WTC11 (cell line): ENCODE results near the gene HSFX3.

Source experiments
- ATF2 ChIP-seq: sonication (generic); formaldehyde crosslinking; IDR thresholded peaks from 2 replicates; pipeline ENCODE4 v1.8.1; 2022; ENCODE audit warnings: low read depth, missing genetic modification reagents, borderline replicate concordance
- ATF3 ChIP-seq: sonication (generic); formaldehyde crosslinking; conservative IDR thresholded peaks from 2 replicates; pipeline ENCODE4 v1.8.1; 2022; ENCODE audit warnings: mild to moderate bottlenecking, missing genetic modification reagents
- CTCF ChIP-seq: fragments of 200-600 bp; IDR thresholded peaks from 2 replicates; pipeline ENCODE4 v1.8.0; 2022; ENCODE audit warnings: antibody characterized with exemption
- E2F5 ChIP-seq: sonication (generic); formaldehyde crosslinking; IDR thresholded peaks from 2 replicates; pipeline ENCODE4 v1.8.1; 2022; ENCODE audit warnings: mild to moderate bottlenecking, moderate library complexity, missing genetic modification reagents
- FOXP4 ChIP-seq: sonication (generic); formaldehyde crosslinking; IDR thresholded peaks from 2 replicates; pipeline ENCODE4 v1.8.0; 2022; ENCODE audit warnings: mild to moderate bottlenecking, missing genetic modification reagents
- MAX ChIP-seq: sonication (generic); formaldehyde crosslinking; IDR thresholded peaks from 2 replicates; pipeline ENCODE4 v1.8.0; 2022; ENCODE audit warnings: mild to moderate bottlenecking, missing genetic modification reagents
- MXD4 ChIP-seq: fragments of 250-450 bp; sonication (Bioruptor Pico); IDR thresholded peaks from 2 replicates; pipeline ENCODE4 v1.8.0; 2021; ENCODE audit warnings: mild to moderate bottlenecking, moderate library complexity, borderline replicate concordance
- MYBL2 ChIP-seq: sonication (generic); formaldehyde crosslinking; IDR thresholded peaks from 2 replicates; pipeline ENCODE4 v1.8.1; 2023; ENCODE audit warnings: mild to moderate bottlenecking, moderate library complexity, missing genetic modification reagents
- NR2C2 ChIP-seq: sonication (generic); formaldehyde crosslinking; IDR thresholded peaks from 2 replicates; pipeline ENCODE4 v1.8.0; 2022; ENCODE audit warnings: mild to moderate bottlenecking, missing genetic modification reagents
- TEAD1 ChIP-seq: sonication (generic); formaldehyde crosslinking; IDR thresholded peaks from 2 replicates; pipeline ENCODE4 v1.8.0; 2022; ENCODE audit warnings: mild to moderate bottlenecking, missing genetic modification reagents
- USF1 ChIP-seq: sonication (generic); formaldehyde crosslinking; IDR thresholded peaks from 2 replicates; pipeline ENCODE4 v1.8.0; 2022; ENCODE audit warnings: mild to moderate bottlenecking, missing genetic modification reagents
- USF2 ChIP-seq: sonication (generic); formaldehyde crosslinking; IDR thresholded peaks from 2 replicates; pipeline ENCODE4 v1.8.1; 2023; ENCODE audit warnings: mild to moderate bottlenecking, missing genetic modification reagents, moderate library complexity
- ZNF138 ChIP-seq: sonication (generic); formaldehyde crosslinking; conservative IDR thresholded peaks from 2 replicates; pipeline ENCODE4 v1.8.1; 2022; ENCODE audit warnings: mild to moderate bottlenecking, moderate library complexity, missing genetic modification reagents
- ZNF512 ChIP-seq: sonication (generic); formaldehyde crosslinking; IDR thresholded peaks from 2 replicates; pipeline ENCODE4 v1.8.1; 2022; ENCODE audit warnings: missing genetic modification reagents, borderline replicate concordance

- TF ChIP-seq ATF3 (CRISPR knock-in tag) (no peak), MYBL2 (CRISPR knock-in tag) (no peak), CTCF (no peak), NR2C2 (no peak), ATF2 (no peak), USF2 (CRISPR knock-in tag) (no peak), USF1 (CRISPR knock-in tag) (no peak), ZNF138 (CRISPR knock-in tag) (no peak), MXD4 (CRISPR knock-in tag) (no peak), TEAD1 (CRISPR knock-in tag) (no peak), MAX (CRISPR knock-in tag) (no peak), ZNF512 (CRISPR knock-in tag) (no peak), E2F5 (CRISPR knock-in tag) (no peak), FOXP4 (CRISPR knock-in tag) (no peak)
Measured at GRCh38 chrX:149541521-149542047, 8.1 kb downstream of the HSFX3 start.
